GM21528 (cell line): ENCODE data around the gene FKBP1B.
"Not testable (repeated sequence)": the region's sequence is repeated elsewhere in the genome, so short reads cannot be mapped to it uniquely, and the experiment has no call there.

Experiments used
- ATAC-seq: cut with Tn5 transposase; IDR thresholded peaks from one replicate; pipeline ENCODE4 v1.9.1; 2021; ENCODE audit warnings: mild to moderate bottlenecking, moderate library complexity; ENCODE audit not compliant: unreplicated experiment, low FRiP score

Gene FKBP1B

DNA sequence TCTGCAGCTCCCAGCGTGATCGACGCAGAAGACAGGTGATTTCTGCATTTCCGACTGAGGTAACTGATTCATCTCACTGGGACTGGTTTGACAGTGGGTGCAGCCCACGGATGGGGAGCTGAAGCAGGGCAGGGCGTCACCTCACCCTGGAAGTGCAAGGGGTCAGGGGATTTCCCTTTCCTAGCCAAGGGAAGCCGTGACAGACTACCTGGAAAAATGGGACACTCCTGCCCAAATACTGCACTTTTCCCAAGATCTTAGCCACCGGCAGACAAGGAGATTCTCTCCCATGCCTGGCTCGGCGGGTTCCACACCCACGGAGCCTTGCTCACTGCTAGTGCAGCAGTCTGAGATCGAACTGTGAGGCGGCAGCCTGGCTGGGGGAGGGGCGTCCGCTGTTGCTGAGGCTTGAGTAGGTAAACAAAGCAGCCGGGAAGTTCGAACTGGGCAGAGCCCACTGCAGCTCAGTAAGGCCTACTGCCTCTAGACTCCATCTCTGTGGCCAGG lies 45.7 kb downstream of the FKBP1B start:
- not testable (repeated sequence) for ATAC-seq

DNA sequence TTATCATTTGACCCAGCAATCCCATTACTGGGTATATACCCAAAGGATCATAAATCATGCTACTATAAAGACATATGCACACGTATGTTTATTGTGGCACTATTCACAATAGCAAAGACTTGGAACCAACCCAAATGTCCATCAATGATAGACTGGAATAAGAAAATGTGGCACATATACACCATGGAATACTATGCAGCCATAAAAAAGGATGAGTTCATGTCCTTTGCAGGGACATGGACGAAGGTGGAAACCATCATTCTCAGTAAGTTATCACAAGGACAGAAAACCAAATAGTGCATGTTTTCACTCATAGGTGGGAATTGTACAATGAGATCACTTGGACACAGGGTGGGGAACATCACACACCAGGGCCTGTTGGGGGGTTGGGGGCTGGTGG lies 51.2 kb downstream of the FKBP1B start:
- not testable (repeated sequence) for ATAC-seq

- no peak for ATAC-seq
These were observed 52.5 kb downstream of the FKBP1B start for GRCh38 chr2:24101992-24102391.

DNA sequence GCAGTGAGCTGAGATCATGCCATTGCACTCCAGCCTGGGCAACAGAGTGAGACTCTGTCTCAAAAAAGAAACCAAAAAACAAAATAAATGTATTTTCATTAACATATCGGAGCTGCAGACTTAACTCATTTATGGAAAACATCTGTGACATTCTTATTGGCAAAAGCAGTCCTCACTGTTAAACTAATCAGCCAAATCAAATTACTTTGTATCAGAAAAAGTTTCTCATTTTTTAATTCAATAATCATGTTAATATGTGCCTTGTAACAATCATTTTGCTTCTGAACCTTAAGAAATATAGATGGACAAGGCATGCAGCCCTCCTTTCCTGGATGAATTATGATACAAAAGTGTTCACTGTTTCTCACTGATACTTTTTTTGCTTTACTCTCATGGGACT lies 53.1 kb downstream of the FKBP1B start:
- no peak for ATAC-seq

DNA sequence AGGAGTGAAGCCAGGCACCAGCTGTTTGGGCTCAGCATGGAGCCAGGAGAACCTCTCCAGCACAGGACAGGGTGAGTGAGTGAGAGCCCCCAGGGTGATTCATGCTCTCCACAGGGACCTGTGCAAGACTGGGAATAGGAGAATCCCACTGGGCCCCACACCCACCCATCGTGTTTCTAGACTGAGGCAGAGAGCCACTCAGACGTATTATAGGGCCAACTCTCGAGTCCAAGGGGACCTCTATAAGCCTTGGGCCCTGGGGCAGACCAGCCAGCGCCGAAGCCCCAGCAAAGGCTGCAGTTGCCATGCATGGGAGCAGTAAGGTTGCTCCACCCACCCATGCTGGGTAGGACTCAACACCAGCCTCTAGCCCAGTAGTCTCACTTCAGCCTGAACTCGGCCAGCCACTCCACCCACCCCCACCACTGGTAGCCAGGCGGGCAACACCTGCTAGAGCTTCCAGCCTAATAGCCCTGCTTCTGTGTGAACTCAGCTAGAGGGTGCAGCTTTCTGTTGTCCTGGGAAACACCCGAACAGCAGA lies 54.6 kb downstream of the FKBP1B start:
- no peak for ATAC-seq

GRCh38 chr2:24104906-24105305 lies 55.4 kb downstream of the FKBP1B start:
- ATAC-seq, result no peak

- ATAC-seq, result no peak
These were observed 56.3 kb downstream of the FKBP1B start for GRCh38 chr2:24105816-24106215.

DNA sequence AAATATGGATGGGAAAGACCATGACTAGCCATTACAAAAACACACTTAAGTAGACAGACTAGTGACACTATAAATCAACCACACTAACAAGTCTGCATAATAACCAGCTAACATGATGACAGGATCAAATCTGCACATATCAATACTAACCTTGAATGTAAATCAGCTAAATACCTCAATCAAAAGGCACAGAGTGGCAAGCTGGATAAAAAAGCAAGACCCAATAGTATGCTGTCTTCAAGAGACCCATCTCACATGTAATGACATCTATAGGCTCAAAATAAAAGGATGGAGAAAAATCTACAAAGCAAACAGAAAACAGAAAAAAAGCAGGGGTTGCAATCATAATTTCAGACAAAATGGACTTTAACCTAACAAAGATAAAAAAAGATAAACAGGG lies 57.2 kb downstream of the FKBP1B start:
- no peak for ATAC-seq

DNA sequence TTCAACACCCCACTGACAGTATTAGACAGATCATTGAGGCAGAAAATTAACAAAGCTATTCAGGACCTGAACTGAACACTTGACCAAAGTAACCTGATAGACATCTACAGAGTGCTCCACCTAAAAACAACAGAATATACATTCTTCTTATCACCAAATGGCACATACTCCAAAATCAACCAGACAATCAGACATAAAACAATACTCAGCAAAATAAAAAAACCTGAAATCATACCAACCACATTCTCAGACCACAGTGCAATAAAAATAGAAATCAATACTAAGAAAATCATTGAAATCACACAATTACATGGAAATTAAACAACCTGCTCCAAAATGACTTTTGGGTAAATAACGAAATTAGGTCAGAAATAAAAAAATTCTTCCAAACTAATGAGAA lies 57.8 kb downstream of the FKBP1B start:
- no peak for ATAC-seq

DNA sequence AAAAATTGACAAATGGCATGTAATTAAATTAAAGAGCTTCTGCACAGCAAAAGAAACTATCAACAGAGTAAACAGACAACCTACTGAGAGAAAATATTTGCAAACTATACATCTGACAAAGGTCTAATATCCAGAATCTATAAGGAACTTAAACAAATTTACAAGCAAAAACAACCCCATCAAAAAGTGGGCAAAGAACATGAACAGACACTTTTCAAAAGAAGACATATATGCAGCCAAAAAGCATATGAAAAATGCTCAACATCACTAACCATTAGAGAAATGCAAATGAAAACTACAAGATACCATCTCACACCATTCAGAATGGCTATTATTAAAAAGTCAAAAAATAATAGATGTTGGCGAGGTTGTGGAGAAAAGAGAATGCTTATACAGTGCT lies 59.9 kb downstream of the FKBP1B start:
- ATAC-seq, result not testable (repeated sequence)

GRCh38 chr2:24110660-24111303 lies 61.2 kb downstream of the FKBP1B start:
- no peak for ATAC-seq

DNA sequence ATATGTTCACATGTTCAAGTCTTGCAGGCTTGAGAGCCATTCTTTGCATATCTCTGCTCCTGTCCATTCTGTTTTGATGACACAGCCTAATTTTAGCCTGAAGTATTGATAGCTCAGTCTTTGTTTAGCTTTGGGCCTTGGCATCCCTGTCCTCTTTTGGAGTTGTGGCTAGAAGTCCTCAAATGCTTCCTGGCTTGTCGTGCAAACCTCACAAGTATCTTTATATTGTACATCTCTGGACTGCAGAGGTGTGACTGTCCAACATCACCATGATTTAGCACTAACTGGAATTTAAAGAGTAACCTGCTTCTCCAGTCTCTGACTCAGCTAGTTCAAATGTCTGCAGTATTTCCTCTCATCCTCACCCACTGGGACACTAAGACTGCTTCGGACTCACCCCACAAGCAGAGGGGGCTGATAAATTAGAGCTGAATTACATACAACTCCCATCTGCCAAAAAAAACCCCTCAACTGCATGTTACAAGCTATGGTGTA lies 61.9 kb downstream of the FKBP1B start:
- no peak for ATAC-seq
